GM23338 (cell line): ENCODE results near the gene TAF11. TPM values are rescaled to one million over a fixed set of nuclear protein-coding genes. Genes with fewer than 3 reads are reported as not detected.
A peak's percentile ranks its signal among the peaks of the same experiment; 100 is the strongest.

Source experiments
- ATAC-seq: fragments of 200-7000 bp; cut with Tn5 transposase; 3 replicates; pipeline ENCODE4 v1.9.1; 2020
- DNase-seq: peaks from one replicate; pipeline ENCODE4 v3.0.0-alpha.2; 2015; ENCODE audit warnings: low spot score
- H2AFZ ChIP-seq: fragments of 200-600 bp; sonication (generic); 2 replicates; pipeline ENCODE4 v1.8.0; 2016; ENCODE audit warnings: antibody characterized with exemption, mild to moderate bottlenecking, moderate library complexity
- H3F3A ChIP-seq: fragments of 200-600 bp; sonication (generic); replicated peaks from 2 replicates; pipeline ENCODE4 v1.8.0; 2017; ENCODE audit warnings: antibody characterized with exemption, mixed run types, low read depth
- H3K27ac ChIP-seq: fragments of 200-600 bp; sonication (generic); 2 replicates; pipeline ENCODE4 v1.6.1; 2016; ENCODE audit warnings: low read depth
- H3K27me3 ChIP-seq: fragments of 200-600 bp; sonication (generic); 2 replicates; pipeline ENCODE4 v1.8.0; 2016; ENCODE audit warnings: mild to moderate bottlenecking, mixed run types, moderate library complexity; ENCODE audit not compliant: insufficient read depth
- H3K36me3 ChIP-seq: fragments of 200-600 bp; sonication (generic); 2 replicates; pipeline ENCODE4 v1.8.0; 2016; ENCODE audit warnings: mild to moderate bottlenecking; ENCODE audit not compliant: insufficient read depth
- H3K4me1 ChIP-seq: fragments of 200-600 bp; sonication (generic); 2 replicates; pipeline ENCODE4 v1.8.0; 2016; ENCODE audit warnings: mild to moderate bottlenecking, moderate library complexity; ENCODE audit not compliant: insufficient read depth
- H3K4me2 ChIP-seq: fragments of 200-600 bp; sonication (generic); 2 replicates; pipeline ENCODE4 v1.7.1; 2017; ENCODE audit warnings: mixed run types
- H3K4me3 ChIP-seq: fragments of 200-600 bp; sonication (generic); 2 replicates; pipeline ENCODE4 v1.6.1; 2016; ENCODE audit warnings: mixed run types
- H3K79me2 ChIP-seq: fragments of 200-600 bp; sonication (generic); replicated peaks from 2 replicates; pipeline ENCODE4 v1.8.0; 2017; ENCODE audit warnings: mild to moderate bottlenecking; ENCODE audit not compliant: insufficient read depth
- H3K9me2 ChIP-seq: fragments of 200-600 bp; sonication (generic); 2 replicates; pipeline ENCODE4 v1.8.0; 2017; ENCODE audit not compliant: insufficient read depth
- H4K20me1 ChIP-seq: fragments of 200-600 bp; sonication (generic); replicated peaks from 2 replicates; pipeline ENCODE4 v1.8.0; 2017; ENCODE audit warnings: mild to moderate bottlenecking; ENCODE audit not compliant: insufficient read depth
- H3K27ac Mint-ChIP-seq: 2 replicates; pipeline ENCODE4 v1.8.0; 2020; ENCODE audit warnings: inconsistent platforms, mild to moderate bottlenecking, moderate library complexity, mixed read lengths
- H3K27me3 Mint-ChIP-seq: 3 replicates; pipeline ENCODE4 v1.8.0; 2022; ENCODE audit warnings: low read depth, mild to moderate bottlenecking, moderate library complexity, mixed read lengths, inconsistent platforms; ENCODE audit not compliant: insufficient read depth, poor library complexity
- H3K36me3 Mint-ChIP-seq: 3 replicates; pipeline ENCODE4 v1.8.0; 2021; ENCODE audit warnings: low read depth, mild to moderate bottlenecking, inconsistent platforms, moderate library complexity, mixed read lengths
- H3K4me1 Mint-ChIP-seq: 3 replicates; pipeline ENCODE4 v1.8.0; 2020; ENCODE audit warnings: mild to moderate bottlenecking, inconsistent platforms, mixed read lengths
- H3K4me3 Mint-ChIP-seq: 3 replicates; pipeline ENCODE4 v1.8.0; 2021; ENCODE audit warnings: moderate library complexity, mild to moderate bottlenecking, inconsistent platforms, mixed read lengths
- H3K9me3 Mint-ChIP-seq: 3 replicates; pipeline ENCODE4 v1.8.0; 2020; ENCODE audit warnings: moderate library complexity, mild to moderate bottlenecking, inconsistent platforms, mixed read lengths
- ZNF114 ChIP-seq: fragments of 250-450 bp; sonication (Bioruptor Pico); IDR thresholded peaks from 2 replicates; pipeline ENCODE4 v1.5.0; 2020; ENCODE audit warnings: mild to moderate bottlenecking, moderate library complexity
- ZNF331 ChIP-seq: fragments of 250-450 bp; sonication (Bioruptor Pico); IDR thresholded peaks from 2 replicates; pipeline ENCODE4 v1.5.0; 2020; ENCODE audit warnings: low read depth, mild to moderate bottlenecking, moderate library complexity
- polyA plus RNA-seq: library from polyadenylated mRNA; unstranded; fragments of >200 nt; fragmentation: Nextera tagmentation; extraction: Ambion mirVana; gene quantifications from 2 replicates; pipeline ENCODE4 v1.2.1, GENCODE V29; 2016
- total RNA-seq: library from RNA; depleted of rRNA; stranded (reverse); fragments of >200 nt; shearing (Covaris generic); gene quantifications from 2 replicates; pipeline ENCODE4 v1.2.3, GENCODE V29; 2014
- TF ChIP-seq, protein P1 (sequence below): IDR thresholded peaks from one replicate; pipeline ENCODE4 v1.6.1; 2018; ENCODE audit warnings: antibody characterized with exemption; ENCODE audit not compliant: unreplicated experiment
- TF ChIP-seq, protein P2 (sequence below), 2 experiments: fragments of 200-600 bp in 1 of 2; sonication (generic) in 1 of 2; conservative IDR thresholded peaks; 2 replicates each; pipeline versions ENCODE4 v1.5.1 to v1.6.1; 2016 to 2017; ENCODE audit warnings: antibody characterized with exemption in 2 of 2, low read depth in 2 of 2, mild to moderate bottlenecking in 2 of 2, moderate library complexity in 1 of 2
- TF ChIP-seq, protein P3 (sequence below): IDR thresholded peaks from 2 replicates; pipeline ENCODE4 v1.6.1; 2016; ENCODE audit warnings: antibody characterized with exemption

Gene TAF11
- total and polyA plus RNA-seq, 2 experiments from 2014 or later: 51.1 to 65.3 TPM

DNA sequence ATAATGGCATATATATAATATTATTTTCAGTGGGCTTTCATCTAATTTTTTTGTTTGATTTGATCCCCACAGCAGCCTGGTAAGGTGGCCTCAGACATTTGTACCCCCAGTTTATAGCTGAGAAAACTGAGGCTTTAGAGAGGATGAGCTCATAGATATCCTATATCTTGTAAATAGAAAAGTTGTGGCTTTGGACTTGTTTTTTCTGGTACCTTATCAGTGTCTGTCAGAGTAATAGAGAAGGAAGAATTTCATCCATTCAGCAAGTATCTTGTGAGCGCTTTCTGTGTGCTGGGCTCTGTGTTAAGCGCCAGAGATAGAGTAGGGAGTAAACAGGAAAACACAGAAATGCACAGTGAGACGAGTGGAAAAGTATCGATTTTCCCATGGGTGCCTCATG lies 27.9 kb downstream of the TAF11 start:
- Histone ChIP-seq H3K27me3 (no peaks in the 10 kb centered on the region), H3K9me2 (no peaks in the 10 kb centered on the region), H2AFZ (no peak overlapping the region), H3K4me1 (no peaks in the 10 kb centered on the region), H3K4me2 (no peak overlapping the region), H3F3A (no peaks in the 10 kb centered on the region), H4K20me1 (peaks cover 8% of the 10 kb centered on the region), H3K36me3 (peaks cover 27% of the 10 kb centered on the region), H3K27ac (no peak overlapping the region), H3K4me3 (no peak overlapping the region), H3K79me2 (no peaks in the 10 kb centered on the region)
- no peak for DNase-seq
- no peak for ATAC-seq
- peaks cover 63% of the 10 kb centered on the region for H3K36me3 Mint-ChIP-seq
- no peak overlapping the region for H3K4me3 Mint-ChIP-seq
- no peaks in the 10 kb centered on the region for H3K9me3 Mint-ChIP-seq
- no peak overlapping the region for H3K27ac Mint-ChIP-seq
- no peak for TF ChIP-seq ZNF114 (CRISPR knock-in tag)
- TF ChIP-seq, protein P1, sequence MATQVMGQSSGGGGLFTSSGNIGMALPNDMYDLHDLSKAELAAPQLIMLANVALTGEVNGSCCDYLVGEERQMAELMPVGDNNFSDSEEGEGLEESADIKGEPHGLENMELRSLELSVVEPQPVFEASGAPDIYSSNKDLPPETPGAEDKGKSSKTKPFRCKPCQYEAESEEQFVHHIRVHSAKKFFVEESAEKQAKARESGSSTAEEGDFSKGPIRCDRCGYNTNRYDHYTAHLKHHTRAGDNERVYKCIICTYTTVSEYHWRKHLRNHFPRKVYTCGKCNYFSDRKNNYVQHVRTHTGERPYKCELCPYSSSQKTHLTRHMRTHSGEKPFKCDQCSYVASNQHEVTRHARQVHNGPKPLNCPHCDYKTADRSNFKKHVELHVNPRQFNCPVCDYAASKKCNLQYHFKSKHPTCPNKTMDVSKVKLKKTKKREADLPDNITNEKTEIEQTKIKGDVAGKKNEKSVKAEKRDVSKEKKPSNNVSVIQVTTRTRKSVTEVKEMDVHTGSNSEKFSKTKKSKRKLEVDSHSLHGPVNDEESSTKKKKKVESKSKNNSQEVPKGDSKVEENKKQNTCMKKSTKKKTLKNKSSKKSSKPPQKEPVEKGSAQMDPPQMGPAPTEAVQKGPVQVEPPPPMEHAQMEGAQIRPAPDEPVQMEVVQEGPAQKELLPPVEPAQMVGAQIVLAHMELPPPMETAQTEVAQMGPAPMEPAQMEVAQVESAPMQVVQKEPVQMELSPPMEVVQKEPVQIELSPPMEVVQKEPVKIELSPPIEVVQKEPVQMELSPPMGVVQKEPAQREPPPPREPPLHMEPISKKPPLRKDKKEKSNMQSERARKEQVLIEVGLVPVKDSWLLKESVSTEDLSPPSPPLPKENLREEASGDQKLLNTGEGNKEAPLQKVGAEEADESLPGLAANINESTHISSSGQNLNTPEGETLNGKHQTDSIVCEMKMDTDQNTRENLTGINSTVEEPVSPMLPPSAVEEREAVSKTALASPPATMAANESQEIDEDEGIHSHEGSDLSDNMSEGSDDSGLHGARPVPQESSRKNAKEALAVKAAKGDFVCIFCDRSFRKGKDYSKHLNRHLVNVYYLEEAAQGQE: no peak
- no peaks in the 10 kb centered on the region for H3K4me1 Mint-ChIP-seq
- no peaks in the 10 kb centered on the region for H3K27me3 Mint-ChIP-seq

DNA sequence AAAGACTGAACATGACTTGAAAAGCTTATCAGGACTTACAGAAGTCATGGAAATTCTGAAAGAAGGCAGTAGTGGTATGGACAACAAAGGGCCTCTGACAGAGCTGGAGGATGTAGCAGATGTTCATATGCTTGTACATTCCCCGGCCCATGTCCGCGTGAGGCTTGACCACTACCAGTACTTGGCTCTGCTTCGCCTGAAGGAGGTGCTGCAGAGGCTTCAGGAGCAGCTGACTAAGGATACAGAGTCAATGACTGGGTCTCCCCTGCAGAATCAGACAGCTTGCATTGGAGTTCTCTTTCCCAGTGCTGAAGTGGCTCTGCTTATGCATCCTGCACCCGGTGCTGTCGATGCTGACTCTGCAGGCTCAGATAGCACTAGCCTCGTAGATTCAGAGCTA lies 29.2 kb downstream of the TAF11 start:
- no peaks in the 10 kb centered on the region for H3K4me1 Mint-ChIP-seq
- no peak overlapping the region for H3K4me3 Mint-ChIP-seq
- H3K9me3 Mint-ChIP-seq: no peaks in the 10 kb centered on the region
- no peaks in the 10 kb centered on the region for H3K27me3 Mint-ChIP-seq
- ATAC-seq (peak; percentile 71), DNase-seq (peak; percentile 32)
- TF ChIP-seq, protein P2, sequence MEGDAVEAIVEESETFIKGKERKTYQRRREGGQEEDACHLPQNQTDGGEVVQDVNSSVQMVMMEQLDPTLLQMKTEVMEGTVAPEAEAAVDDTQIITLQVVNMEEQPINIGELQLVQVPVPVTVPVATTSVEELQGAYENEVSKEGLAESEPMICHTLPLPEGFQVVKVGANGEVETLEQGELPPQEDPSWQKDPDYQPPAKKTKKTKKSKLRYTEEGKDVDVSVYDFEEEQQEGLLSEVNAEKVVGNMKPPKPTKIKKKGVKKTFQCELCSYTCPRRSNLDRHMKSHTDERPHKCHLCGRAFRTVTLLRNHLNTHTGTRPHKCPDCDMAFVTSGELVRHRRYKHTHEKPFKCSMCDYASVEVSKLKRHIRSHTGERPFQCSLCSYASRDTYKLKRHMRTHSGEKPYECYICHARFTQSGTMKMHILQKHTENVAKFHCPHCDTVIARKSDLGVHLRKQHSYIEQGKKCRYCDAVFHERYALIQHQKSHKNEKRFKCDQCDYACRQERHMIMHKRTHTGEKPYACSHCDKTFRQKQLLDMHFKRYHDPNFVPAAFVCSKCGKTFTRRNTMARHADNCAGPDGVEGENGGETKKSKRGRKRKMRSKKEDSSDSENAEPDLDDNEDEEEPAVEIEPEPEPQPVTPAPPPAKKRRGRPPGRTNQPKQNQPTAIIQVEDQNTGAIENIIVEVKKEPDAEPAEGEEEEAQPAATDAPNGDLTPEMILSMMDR (conservative IDR thresholded peaks at IDR 0.05; ENCODE audit: low read depth in 2 of 2): peak; percentile 30 to 59; a peak in 3 of 4 replicates
- TF ChIP-seq ZNF331 (CRISPR knock-in tag): no peak
- peaks cover 56% of the 10 kb centered on the region for H3K36me3 Mint-ChIP-seq
- Histone ChIP-seq H3K9me2 (no peaks in the 10 kb centered on the region), H3K79me2 (no peaks in the 10 kb centered on the region), H2AFZ (no peak overlapping the region), H3K27ac (no peak overlapping the region), H3F3A (no peaks in the 10 kb centered on the region), H4K20me1 (peaks cover 6% of the 10 kb centered on the region), H3K27me3 (no peaks in the 10 kb centered on the region), H3K36me3 (peaks cover 20% of the 10 kb centered on the region), H3K4me1 (no peaks in the 10 kb centered on the region), H3K4me3 (no peak overlapping the region), H3K4me2 (no peak overlapping the region)
- no peak overlapping the region for H3K27ac Mint-ChIP-seq

DNA sequence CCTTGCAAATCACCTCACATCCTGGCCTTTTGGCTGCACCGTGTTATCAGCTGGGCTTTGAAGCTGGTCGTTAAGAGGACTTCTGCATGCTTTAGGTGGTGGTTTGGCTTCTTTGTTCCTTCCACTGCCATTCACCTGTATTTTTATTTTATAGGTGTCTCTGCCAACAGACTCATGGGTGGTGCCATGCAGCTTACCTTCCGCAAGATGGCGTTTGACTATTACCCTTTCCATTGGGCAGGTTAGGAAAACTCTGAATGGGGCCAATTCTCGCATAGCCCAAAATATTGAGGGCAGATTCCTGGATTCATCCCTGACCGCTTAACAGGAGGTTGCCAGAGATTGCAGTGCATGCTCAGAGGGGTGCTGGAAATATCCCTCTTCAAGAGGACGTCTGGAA lies 32.4 kb downstream of the TAF11 start:
- no peak overlapping the region for H3K4me2 ChIP-seq
- H3K27me3 ChIP-seq: no peaks in the 10 kb centered on the region
- H3K4me1 ChIP-seq: no peaks in the 10 kb centered on the region
- H4K20me1 ChIP-seq: no peaks in the 10 kb centered on the region; the same call in 1 of the 2 replicates
- TF ChIP-seq, protein P2 (conservative IDR thresholded peaks at IDR 0.05; ENCODE audit: low read depth in 2 of 2): peak; percentile 64 to 74
- TF ChIP-seq, protein P3, sequence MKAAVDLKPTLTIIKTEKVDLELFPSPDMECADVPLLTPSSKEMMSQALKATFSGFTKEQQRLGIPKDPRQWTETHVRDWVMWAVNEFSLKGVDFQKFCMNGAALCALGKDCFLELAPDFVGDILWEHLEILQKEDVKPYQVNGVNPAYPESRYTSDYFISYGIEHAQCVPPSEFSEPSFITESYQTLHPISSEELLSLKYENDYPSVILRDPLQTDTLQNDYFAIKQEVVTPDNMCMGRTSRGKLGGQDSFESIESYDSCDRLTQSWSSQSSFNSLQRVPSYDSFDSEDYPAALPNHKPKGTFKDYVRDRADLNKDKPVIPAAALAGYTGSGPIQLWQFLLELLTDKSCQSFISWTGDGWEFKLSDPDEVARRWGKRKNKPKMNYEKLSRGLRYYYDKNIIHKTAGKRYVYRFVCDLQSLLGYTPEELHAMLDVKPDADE: no peak
- ATAC-seq: peak; percentile 38
- Mint-ChIP-seq H3K4me1 (peaks cover 15% of the 10 kb centered on the region), H3K4me3 (no peak overlapping the region), H3K27ac (no peak overlapping the region), H3K27me3 (no peaks in the 10 kb centered on the region), H3K9me3 (no peaks in the 10 kb centered on the region), H3K36me3 (peaks cover 72% of the 10 kb centered on the region)
- H2AFZ ChIP-seq: no peak overlapping the region
- no peaks in the 10 kb centered on the region for H3F3A ChIP-seq
- H3K36me3 ChIP-seq: peaks cover 18% of the 10 kb centered on the region
- no peaks in the 10 kb centered on the region for H3K79me2 ChIP-seq
- peak; percentile 63 for DNase-seq
- no peak overlapping the region for H3K4me3 ChIP-seq
- H3K9me2 ChIP-seq: no peaks in the 10 kb centered on the region
- no peak overlapping the region for H3K27ac ChIP-seq
